ENCODE data around the gene PYGB. TPM values are rescaled to one million over a fixed set of nuclear protein-coding genes. Genes with fewer than 3 reads are reported as not detected.
"Not testable (repeated sequence)": the region's sequence is repeated elsewhere in the genome, so short reads cannot be mapped to it uniquely, and the experiment has no call there.

The PYGB gene
- total RNA-seq, 2 donors from 2014 or later: 34.8 to 42.8 TPM

- H3K4me3 ChIP-seq: no peak overlapping the region
- no peak for ATAC-seq
- no peaks in the 10 kb centered on the region for H3K27me3 ChIP-seq
- 77 to 83% methylated on average over 14 to 15 of the region's 15 CpGs for WGBS, 2 donors
- intact Hi-C loops (cut with DNase I): no loop called here
- H3K9me3 ChIP-seq: no peaks in the 10 kb centered on the region
- no peaks in the 10 kb centered on the region for H3K36me3 ChIP-seq (replicated peaks in 1 of 2; ENCODE audit: insufficient read depth in 1 of 2, low read depth in 2 of 2)
- DNase-seq: no peak
- no peak for TF ChIP-seq POLR2A (IDR thresholded peaks at IDR 0.05)
- TF ChIP-seq CTCF (IDR thresholded peaks at IDR 0.05): no peak
- H3K4me1 ChIP-seq: peaks cover 20% of the 10 kb centered on the region
- H3K27ac ChIP-seq: no peak overlapping the region
Measured at GRCh38 chr20:25236450-25237304, 11.2 kb upstream of the PYGB start.

GRCh38 chr20:25237610-25238318 lies 10.1 kb upstream of the PYGB start:
- ATAC-seq (peak; percentile 52), DNase-seq (peak in 1 of 4 donors; percentile 72)
- Histone ChIP-seq H3K4me3 (no peak overlapping the region), H3K4me1 (peaks cover 19% of the 10 kb centered on the region), H3K9me3 (no peaks in the 10 kb centered on the region), H3K36me3 (replicated peaks in 1 of 2; ENCODE audit: insufficient read depth in 1 of 2, low read depth in 2 of 2) (no peaks in the 10 kb centered on the region), H3K27ac (peak overlapping the region in 1 of 4 donors; percentile 3), H3K27me3 (no peaks in the 10 kb centered on the region)
- TF ChIP-seq CTCF (IDR thresholded peaks at IDR 0.05): no peak
- TF ChIP-seq POLR2A (IDR thresholded peaks at IDR 0.05): no peak
- intact Hi-C loops (cut with DNase I): no loop called here
- WGBS, 2 donors: 50 to 60% methylated on average over 6 to 10 of the region's 10 CpGs

- Histone ChIP-seq H3K36me3 (replicated peaks in 1 of 2; ENCODE audit: insufficient read depth in 1 of 2, low read depth in 2 of 2) (no peaks in the 10 kb centered on the region), H3K27me3 (no peaks in the 10 kb centered on the region), H3K9me3 (no peaks in the 10 kb centered on the region), H3K4me1 (peaks cover 12% of the 10 kb centered on the region), H3K4me3 (no peak overlapping the region), H3K27ac (peak overlapping the region in 1 of 4 donors; percentile 3)
- intact Hi-C loops (cut with DNase I): no loop called here
- DNase-seq: no peak
- WGBS, 2 donors: 90 to 91% methylated on average over 11 to 12 of the region's 12 CpGs
- no peak for ATAC-seq
- TF ChIP-seq CTCF (IDR thresholded peaks at IDR 0.05) (no peak), POLR2A (IDR thresholded peaks at IDR 0.05) (no peak)
Measured at GRCh38 chr20:25238319-25239037, 9.4 kb upstream of the PYGB start.

GRCh38 chr20:25239387-25240370 lies 8.2 kb upstream of the PYGB start:
- H3K27me3 ChIP-seq: no peaks in the 10 kb centered on the region
- H3K4me1 ChIP-seq: peaks cover 2% of the 10 kb centered on the region
- DNase-seq: no peak
- H3K36me3 ChIP-seq (replicated peaks in 1 of 2; ENCODE audit: insufficient read depth in 1 of 2, low read depth in 2 of 2): no peaks in the 10 kb centered on the region
- H3K27ac ChIP-seq: no peak overlapping the region
- no peak for TF ChIP-seq POLR2A (IDR thresholded peaks at IDR 0.05)
- TF ChIP-seq CTCF (IDR thresholded peaks at IDR 0.05): no peak
- intact Hi-C loops (cut with DNase I): no loop called here
- no peak overlapping the region for H3K4me3 ChIP-seq
- 92 to 95% methylated on average over 6 to 19 of the region's 19 CpGs for WGBS, 2 donors
- no peaks in the 10 kb centered on the region for H3K9me3 ChIP-seq
- no peak for ATAC-seq

GRCh38 chr20:25240851-25241658 lies 6.8 kb upstream of the PYGB start:
- 71 to 73% methylated on average over 9 of the region's 9 CpGs for WGBS, 2 donors
- H3K36me3 ChIP-seq (replicated peaks in 1 of 2; ENCODE audit: insufficient read depth in 1 of 2, low read depth in 2 of 2); intact Hi-C loops (cut with DNase I); H3K4me3 ChIP-seq; H3K27ac ChIP-seq; H3K9me3 ChIP-seq; H3K4me1 ChIP-seq; H3K27me3 ChIP-seq; DNase-seq; ATAC-seq: not testable (repeated sequence)

GRCh38 chr20:25241659-25241955 lies 6.3 kb upstream of the PYGB start:
- DNase-seq; H3K4me1 ChIP-seq; H3K27me3 ChIP-seq; H3K4me3 ChIP-seq; H3K27ac ChIP-seq; ATAC-seq; intact Hi-C loops (cut with DNase I); H3K36me3 ChIP-seq (replicated peaks in 1 of 2; ENCODE audit: insufficient read depth in 1 of 2, low read depth in 2 of 2); H3K9me3 ChIP-seq: not testable (repeated sequence)
- 54 to 69% methylated on average over 4 of the region's 4 CpGs for WGBS, 2 donors

Measured in body of pancreas (tissue), 4 donors.